Subcutaneous abdominal adipose tissue (tissue), 5 donors: Measurements from ENCODE around the gene RBM18.

ENCODE experiments used
- H3K27ac ChIP-seq: one replicate; pipeline ENCODE4 v1.7.0; 2013; ENCODE audit warnings: low read depth, mild to moderate bottlenecking, inconsistent platforms, low read length, moderate library complexity
- H3K27me3 ChIP-seq, 5 donors: one replicate each; pipeline ENCODE4 v1.7.0; 2013; ENCODE audit warnings: low read length in 5 of 5, inconsistent platforms in 1 of 5; ENCODE audit not compliant: control insufficient read depth in 5 of 5, insufficient read depth in 4 of 5
- H3K36me3 ChIP-seq, 5 donors: one replicate each; pipeline ENCODE4 v1.7.0; 2013; ENCODE audit warnings: low read length in 5 of 5; ENCODE audit not compliant: control insufficient read depth in 5 of 5, insufficient read depth in 5 of 5
- H3K4me1 ChIP-seq, 5 donors: one replicate each; pipeline ENCODE4 v1.7.0; 2013; ENCODE audit warnings: low read length in 5 of 5, mild to moderate bottlenecking in 3 of 5, moderate library complexity in 1 of 5; ENCODE audit not compliant: control insufficient read depth in 5 of 5, insufficient read depth in 5 of 5
- H3K4me3 ChIP-seq, 5 donors: one replicate each; pipeline ENCODE4 v1.7.0; 2013; ENCODE audit warnings: low read length in 5 of 5, low read depth in 1 of 5
- H3K9ac ChIP-seq, 5 donors: one replicate each; pipeline ENCODE4 v1.7.0; 2013; ENCODE audit warnings: low read length in 5 of 5, mild to moderate bottlenecking in 4 of 5, moderate library complexity in 3 of 5
- H3K9me3 ChIP-seq, 5 donors: one replicate each; pipeline ENCODE4 v1.7.0; 2013; ENCODE audit warnings: low read length in 5 of 5; ENCODE audit not compliant: control insufficient read depth in 5 of 5
- donor health status: healthy.
- donor health status: healthy.
- donor health status: healthy.
- donor health status: healthy.
- donor health status: healthy.

RBM18 gene

GRCh38 chr9:122197882-122198281, 66.8 kb downstream of the RBM18 start:
- H3K27me3 ChIP-seq: peaks cover 3 to 10% (median 6%) of the 10 kb centered on the region in 5 donors
- no peaks in the 10 kb centered on the region for H3K36me3 ChIP-seq
- no peak overlapping the region for H3K27ac ChIP-seq

GRCh38 chr9:122197426-122197825, 67.2 kb downstream of the RBM18 start:
- no peak overlapping the region for H3K4me3 ChIP-seq
- H3K9me3 ChIP-seq: no peaks in the 10 kb centered on the region
- no peaks in the 10 kb centered on the region for H3K36me3 ChIP-seq
- H3K27ac ChIP-seq: no peak overlapping the region
- peaks cover 5 to 10% (median 7%) of the 10 kb centered on the region in 5 donors for H3K27me3 ChIP-seq
- peaks cover 0 to 15% (median 0%) of the 10 kb centered on the region in 5 donors for H3K4me1 ChIP-seq
- H3K9ac ChIP-seq: no peak overlapping the region

More at GRCh38 chr9:122197882-122198281, 66.8 kb downstream of the RBM18 start:
- peaks cover 0 to 16% (median 0%) of the 10 kb centered on the region in 5 donors for H3K4me1 ChIP-seq
- H3K9ac ChIP-seq: no peak overlapping the region
- H3K4me3 ChIP-seq: no peak overlapping the region
- H3K9me3 ChIP-seq: no peaks in the 10 kb centered on the region

DNA sequence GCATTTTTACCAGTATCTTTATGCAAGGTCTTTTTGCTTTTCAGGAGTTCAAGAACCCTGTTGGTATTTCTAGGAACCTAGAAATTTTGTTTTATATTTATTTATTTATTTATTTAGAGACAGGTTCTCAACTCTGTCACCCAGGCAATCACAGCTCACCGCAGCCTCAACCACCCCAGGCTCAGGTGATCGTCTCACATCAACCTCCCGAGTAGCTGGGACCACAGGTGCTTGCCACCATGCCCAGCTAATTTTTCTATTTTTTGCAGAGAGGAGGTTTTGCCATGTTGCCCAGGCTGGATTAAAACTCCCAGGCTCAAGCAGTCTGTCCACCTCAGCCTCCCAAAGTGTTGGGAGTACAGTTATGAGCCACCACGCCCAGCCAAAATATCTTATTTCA, 68.8 kb downstream of the RBM18 start:
- H3K9ac ChIP-seq: no peak overlapping the region
- no peak overlapping the region for H3K27ac ChIP-seq
- peaks cover 5 to 10% (median 10%) of the 10 kb centered on the region in 5 donors for H3K27me3 ChIP-seq
- no peaks in the 10 kb centered on the region for H3K9me3 ChIP-seq
- peaks cover 0 to 3% (median 0%) of the 10 kb centered on the region in 5 donors for H3K4me1 ChIP-seq
- no peak overlapping the region for H3K4me3 ChIP-seq
- no peaks in the 10 kb centered on the region for H3K36me3 ChIP-seq

DNA sequence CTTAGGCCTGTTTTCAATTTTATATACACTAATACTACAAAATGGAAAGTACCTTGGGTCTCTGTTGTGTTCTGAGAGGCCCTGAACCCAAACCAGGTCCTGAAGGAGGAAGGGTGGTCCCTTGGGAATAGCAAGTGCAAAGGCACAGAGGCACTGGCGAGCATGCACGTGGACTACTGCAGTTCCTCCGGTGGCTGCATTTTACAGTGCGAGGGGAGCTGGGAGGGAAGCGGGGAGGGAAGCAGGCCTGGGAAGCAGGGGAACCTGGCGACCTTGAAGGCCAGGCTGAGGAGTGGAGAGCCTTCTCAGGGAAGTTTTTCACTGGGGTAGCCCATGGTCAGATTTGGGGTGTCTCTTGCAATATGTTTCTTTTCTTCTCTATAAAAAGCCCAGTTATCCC, 71.0 kb downstream of the RBM18 start:
- H3K27me3 ChIP-seq: peaks cover 5 to 10% (median 10%) of the 10 kb centered on the region in 5 donors
- H3K9me3 ChIP-seq: no peaks in the 10 kb centered on the region
- no peak overlapping the region for H3K9ac ChIP-seq
- no peak overlapping the region for H3K27ac ChIP-seq
- no peaks in the 10 kb centered on the region for H3K36me3 ChIP-seq
- H3K4me1 ChIP-seq: peaks cover 0 to 3% (median 0%) of the 10 kb centered on the region in 5 donors
- H3K4me3 ChIP-seq: no peak overlapping the region

DNA sequence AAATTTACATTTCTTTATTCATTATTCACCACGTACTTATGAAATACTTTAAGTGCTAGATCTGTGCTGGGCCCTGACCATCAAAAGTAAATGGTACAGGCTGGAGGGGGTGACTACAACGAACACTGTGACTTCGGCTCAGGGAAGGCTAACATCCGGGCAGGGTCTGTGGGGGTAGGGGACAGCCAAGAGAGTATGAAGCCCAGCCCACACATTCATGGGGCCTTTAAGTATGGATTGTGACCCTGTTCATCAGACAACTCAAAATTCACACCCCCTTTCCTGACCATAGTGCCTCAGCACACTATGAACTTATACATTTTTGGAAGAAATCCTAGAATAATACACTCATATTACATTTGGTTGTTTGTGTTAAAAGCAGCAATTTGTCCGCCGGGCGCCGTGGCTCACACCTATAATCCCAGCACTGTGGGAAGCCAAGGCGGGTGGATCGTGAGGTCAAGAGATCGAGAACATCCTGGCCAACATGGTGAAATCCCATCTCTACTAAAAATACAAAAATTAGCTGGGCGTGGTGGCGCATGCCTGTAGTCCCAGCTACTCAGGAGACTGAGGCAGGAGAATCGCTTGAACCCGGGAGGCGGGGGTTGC, 71.6 kb downstream of the RBM18 start:
- H3K27me3 ChIP-seq: peaks cover 5 to 8% (median 6%) of the 10 kb centered on the region in 5 donors
- H3K27ac ChIP-seq: no peak overlapping the region
- no peaks in the 10 kb centered on the region for H3K36me3 ChIP-seq
- no peak overlapping the region for H3K9ac ChIP-seq
- peaks cover 0 to 3% (median 0%) of the 10 kb centered on the region in 5 donors for H3K4me1 ChIP-seq
- H3K4me3 ChIP-seq: no peak overlapping the region
- H3K9me3 ChIP-seq: no peaks in the 10 kb centered on the region

GRCh38 chr9:122192261-122192875, 72.3 kb downstream of the RBM18 start:
- Histone ChIP-seq H3K4me3 (no peak overlapping the region), H3K9me3 (no peaks in the 10 kb centered on the region), H3K4me1 (peaks cover 0 to 3% (median 0%) of the 10 kb centered on the region in 5 donors), H3K9ac (no peak overlapping the region), H3K36me3 (no peaks in the 10 kb centered on the region), H3K27me3 (peaks cover 2 to 7% (median 2%) of the 10 kb centered on the region in 5 donors), H3K27ac (no peak overlapping the region)

DNA sequence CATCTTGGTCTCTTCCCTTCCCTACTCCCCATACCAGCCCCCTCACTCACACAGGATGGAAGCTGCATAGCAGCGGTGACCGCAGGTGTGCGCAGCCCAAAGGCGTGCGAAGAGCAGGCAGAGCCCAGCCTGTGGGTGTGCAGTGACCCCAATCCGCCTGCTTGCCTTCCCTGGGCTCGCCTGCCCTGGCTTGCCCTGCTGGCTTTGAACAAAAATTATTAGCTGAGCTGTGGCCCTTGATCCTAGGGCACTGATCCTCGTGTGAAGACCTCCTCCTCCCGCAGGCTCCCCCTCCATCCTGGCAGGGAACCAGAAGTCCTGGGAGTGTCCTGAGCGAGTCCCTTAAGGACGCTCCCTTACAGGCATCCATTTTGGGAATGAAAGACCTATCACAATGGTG, 73.1 kb downstream of the RBM18 start:
- Histone ChIP-seq H3K36me3 (no peaks in the 10 kb centered on the region), H3K9me3 (no peaks in the 10 kb centered on the region), H3K9ac (no peak overlapping the region), H3K27me3 (peaks cover 0 to 7% (median 0%) of the 10 kb centered on the region in 5 donors), H3K4me3 (no peak overlapping the region), H3K4me1 (peaks cover 3 to 5% (median 5%) of the 10 kb centered on the region in 5 donors), H3K27ac (no peak overlapping the region)

DNA sequence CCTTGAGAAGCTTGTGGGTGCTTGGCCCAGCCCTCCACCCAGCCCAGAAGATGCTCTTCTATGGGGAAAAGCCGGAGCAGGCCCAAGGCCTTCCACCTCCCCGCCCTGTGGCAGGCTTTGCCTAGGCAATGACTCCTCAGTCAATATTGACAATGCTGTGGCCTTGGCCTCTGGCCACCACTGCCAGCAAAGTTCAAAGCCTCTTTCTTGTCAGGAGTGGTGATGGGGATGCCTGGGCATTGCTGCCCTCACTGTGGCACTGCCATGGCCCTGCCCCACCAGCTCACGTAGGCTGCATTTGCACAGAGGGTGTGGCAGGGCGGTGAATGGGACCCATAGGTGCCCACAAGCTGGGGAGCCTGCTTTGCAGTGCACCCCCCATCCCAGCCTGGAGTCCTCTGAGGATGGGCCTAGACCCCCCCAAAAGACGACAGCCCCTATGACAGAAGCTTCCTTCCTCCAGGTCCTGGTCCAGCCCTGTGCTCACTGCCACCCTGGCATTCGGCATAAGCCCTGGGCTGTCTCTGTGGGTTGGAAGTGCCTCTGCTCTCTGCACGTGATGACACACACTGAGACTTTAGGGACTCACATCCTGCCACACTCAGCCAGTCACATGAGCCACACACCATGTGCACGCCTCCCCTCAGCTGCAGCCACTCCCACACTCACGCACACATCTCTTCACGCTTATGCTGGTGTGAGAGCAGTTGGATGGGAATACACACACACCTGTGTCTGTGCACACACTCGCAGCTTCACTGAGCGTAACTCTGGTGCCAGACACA, 73.9 kb downstream of the RBM18 start:
- Histone ChIP-seq H3K4me1 (peaks cover 5 to 13% (median 12%) of the 10 kb centered on the region in 5 donors), H3K4me3 (no peak overlapping the region), H3K9me3 (no peaks in the 10 kb centered on the region), H3K9ac (no peak overlapping the region), H3K36me3 (no peaks in the 10 kb centered on the region), H3K27me3 (peaks cover 0 to 7% (median 0%) of the 10 kb centered on the region in 5 donors), H3K27ac (no peak overlapping the region)

DNA sequence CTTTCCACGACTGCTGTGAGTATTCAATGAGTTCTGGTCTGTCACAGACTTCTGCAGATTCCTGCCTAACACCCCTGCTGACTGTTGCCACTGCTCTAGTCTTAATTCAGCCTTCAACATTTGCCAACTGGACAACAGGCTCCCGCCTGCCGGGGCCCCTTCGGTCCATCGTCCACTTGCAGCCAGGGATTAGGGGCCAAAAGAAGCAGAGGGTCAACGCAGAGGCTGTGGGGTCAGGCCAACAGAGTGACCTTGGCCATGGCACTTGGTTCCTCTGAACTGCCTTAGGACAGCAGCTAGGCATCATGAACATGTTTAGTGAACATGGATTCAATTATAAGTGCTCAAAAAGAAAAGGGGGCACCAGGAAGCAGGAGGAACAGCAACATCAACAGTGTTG, 76.3 kb downstream of the RBM18 start:
- H3K4me1 ChIP-seq: peaks cover 5 to 16% (median 12%) of the 10 kb centered on the region in 5 donors
- no peak overlapping the region for H3K4me3 ChIP-seq
- no peak overlapping the region for H3K27ac ChIP-seq
- peaks cover 0 to 9% (median 0%) of the 10 kb centered on the region in 5 donors for H3K27me3 ChIP-seq
- H3K9ac ChIP-seq: no peak overlapping the region
- H3K36me3 ChIP-seq: no peaks in the 10 kb centered on the region
- no peaks in the 10 kb centered on the region for H3K9me3 ChIP-seq
